ENCODE results near the gene TASP1.

The TASP1 gene

DNA sequence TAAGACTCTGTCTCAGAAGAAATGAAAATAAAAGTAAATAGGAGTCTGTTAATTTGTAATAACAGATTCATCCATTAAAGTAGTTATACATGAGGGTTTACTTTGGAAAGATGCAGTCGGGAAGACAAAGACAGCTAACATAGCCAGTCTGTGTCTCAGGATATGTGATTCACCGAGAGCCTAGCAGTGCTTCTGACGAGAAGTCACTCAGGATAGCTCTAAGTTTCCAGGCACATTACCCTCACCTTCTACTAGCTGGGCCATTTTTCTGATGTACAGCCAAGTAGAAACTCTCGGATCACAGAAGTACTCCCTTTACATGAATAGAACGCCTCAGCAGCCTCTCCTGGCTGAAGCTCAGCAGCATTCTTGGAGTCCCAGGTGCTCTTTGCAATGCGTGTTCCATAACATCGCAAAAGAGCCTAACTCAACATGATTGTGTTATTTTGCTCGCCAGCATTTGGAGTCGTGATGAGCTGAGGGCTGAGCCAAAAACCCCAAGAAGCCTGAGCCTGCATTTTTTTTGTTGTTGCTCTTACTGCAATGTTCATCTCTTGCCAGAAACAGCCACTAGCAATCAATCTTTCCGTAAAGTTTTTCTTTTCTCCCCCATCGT lies 22.4 kb upstream of the TASP1 start:
- TF ChIP-seq, protein P1, sequence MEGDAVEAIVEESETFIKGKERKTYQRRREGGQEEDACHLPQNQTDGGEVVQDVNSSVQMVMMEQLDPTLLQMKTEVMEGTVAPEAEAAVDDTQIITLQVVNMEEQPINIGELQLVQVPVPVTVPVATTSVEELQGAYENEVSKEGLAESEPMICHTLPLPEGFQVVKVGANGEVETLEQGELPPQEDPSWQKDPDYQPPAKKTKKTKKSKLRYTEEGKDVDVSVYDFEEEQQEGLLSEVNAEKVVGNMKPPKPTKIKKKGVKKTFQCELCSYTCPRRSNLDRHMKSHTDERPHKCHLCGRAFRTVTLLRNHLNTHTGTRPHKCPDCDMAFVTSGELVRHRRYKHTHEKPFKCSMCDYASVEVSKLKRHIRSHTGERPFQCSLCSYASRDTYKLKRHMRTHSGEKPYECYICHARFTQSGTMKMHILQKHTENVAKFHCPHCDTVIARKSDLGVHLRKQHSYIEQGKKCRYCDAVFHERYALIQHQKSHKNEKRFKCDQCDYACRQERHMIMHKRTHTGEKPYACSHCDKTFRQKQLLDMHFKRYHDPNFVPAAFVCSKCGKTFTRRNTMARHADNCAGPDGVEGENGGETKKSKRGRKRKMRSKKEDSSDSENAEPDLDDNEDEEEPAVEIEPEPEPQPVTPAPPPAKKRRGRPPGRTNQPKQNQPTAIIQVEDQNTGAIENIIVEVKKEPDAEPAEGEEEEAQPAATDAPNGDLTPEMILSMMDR (IDR thresholded peaks at IDR 0.05): no peak

DNA sequence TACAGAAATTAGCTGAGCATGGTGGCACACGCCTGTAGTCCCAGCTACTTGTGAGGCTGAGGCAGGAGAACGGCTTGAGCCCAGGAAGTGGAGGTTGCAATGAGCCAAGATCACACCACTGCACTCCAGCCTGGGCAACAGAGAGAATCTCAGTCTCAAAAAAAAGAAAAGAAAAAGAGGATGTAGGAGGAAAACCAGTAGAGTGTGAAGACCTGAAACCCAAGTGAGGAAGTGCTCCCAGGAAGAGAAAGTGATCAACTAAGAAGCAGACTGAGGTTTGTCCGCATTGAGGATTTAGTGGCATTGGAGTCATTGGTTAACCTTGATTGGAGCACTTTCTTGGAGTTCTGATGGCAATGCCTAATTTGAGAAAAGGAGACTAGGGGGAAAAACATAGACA lies 20.6 kb upstream of the TASP1 start:
- TF ChIP-seq, protein P1 (IDR thresholded peaks at IDR 0.05): no peak

DNA sequence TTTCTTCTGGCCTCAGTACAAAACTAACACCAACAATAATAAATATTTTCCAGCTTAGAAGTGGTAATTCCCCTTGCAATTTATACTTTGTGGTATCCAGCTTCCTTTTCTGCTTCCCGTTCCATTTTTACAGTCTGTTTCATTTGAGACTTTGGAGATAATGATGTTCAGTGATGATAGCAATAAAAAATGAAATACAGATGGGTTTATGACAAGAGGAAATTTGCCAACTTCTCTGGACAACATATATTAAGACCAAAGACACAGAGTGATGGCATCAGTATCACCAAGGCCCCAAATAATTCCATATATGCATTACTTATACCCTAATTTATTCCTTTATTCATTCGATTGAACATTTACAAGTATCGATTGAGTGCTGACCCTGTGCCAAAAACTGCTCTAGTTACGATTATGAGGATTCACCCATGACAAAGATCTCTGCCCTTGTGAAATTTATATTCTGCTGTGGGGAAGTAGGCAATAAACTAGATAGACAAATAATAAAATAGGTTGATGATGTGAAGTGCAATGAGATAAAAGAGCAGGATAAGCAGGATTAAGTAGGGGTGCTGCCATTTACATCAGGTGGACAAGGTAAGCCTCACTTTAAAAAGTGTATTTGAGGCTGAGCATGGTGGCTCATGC lies 18.1 kb upstream of the TASP1 start:
- TF ChIP-seq, protein P1 (IDR thresholded peaks at IDR 0.05): no peak

DNA sequence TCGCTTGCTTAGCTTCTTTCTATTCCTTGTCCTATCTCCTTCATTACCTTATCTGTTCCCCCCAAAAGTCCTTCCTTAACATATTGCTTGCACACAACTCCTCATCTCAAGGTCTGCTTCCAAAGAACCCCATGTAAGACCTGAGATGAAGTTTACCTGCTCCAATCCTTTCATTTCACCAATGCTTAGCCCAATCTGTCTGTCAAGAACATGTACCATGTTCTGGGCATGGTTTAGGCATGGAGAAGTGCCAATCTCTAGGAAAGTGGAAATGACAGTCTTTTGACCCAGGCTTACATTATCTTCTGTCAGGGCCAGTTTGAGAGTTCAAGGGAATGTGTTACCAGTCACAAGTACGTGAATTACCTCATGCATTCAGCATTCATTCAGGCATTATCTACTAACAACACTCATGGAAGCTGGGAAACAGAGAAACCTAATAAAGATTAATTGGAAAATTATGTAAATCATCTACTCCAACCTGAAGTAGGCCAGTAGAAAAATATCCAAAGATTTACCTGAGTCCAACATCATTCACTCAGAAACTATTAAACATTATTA lies 15.8 kb upstream of the TASP1 start:
- TF ChIP-seq, protein P1 (IDR thresholded peaks at IDR 0.05): no peak

DNA sequence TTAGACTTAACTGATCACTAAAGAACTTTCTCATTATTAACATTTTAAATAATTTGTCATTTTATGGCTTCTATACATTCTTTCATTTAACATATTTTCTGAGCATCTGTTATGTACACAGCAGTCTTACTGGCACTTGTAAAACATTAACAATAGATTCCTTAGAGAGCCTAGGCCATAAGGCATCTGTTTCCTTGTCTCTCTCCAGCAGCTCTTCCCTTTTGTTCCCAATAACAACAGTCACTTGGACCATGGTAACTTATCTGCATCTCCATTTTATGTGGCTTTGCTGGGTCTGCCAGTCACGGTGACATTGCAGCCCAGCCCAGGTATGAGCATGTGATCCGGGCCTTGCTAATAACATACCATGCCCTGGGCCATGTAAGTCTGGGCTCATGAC lies 11.7 kb upstream of the TASP1 start:
- TF ChIP-seq, protein P1 (IDR thresholded peaks at IDR 0.05): no peak

DNA sequence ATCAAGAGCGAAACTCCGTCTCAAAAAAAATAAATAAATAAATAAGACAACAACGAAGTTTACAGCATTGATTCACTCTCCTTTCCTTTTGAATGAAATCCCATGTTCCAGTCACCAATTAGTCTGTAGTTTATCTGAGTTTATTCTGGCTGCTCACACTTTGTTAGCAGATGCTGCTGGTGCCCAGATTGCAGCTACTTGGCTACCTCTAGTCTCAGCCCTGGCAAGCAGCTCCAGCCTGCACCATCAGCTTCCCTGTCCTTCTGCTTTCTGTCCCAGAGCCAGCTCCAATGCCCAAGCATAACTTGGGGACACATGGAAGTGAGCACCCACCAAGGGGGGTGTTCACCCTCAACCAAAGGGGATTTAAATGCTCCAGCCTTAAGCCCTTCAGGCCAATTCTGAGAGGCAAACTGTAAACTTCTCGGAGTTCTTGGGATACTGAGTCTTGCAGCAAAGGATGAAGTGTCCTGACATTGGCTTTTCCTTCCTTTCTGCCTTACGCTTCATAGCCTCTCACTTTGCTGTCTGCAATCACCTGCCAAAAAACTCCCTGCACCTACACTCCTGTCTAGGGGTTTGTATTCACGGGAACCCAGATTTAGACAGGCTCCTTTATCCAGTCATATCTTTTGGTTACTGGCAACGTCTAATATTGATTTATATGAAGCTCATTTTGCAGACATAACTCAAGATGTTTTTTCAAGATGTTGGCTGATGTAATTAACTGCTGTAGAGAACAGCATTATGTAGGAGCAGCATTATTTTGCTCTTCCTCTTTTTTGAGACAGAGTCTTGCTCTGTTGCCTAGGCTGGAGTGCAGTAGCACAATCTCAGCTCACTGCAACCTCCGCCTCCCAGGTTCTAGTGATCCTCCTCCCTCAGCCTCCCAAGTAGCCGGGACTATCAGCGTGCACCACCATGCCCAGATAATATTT lies 9.8 kb upstream of the TASP1 start:
- TF ChIP-seq, protein P1 (IDR thresholded peaks at IDR 0.05): no peak

DNA sequence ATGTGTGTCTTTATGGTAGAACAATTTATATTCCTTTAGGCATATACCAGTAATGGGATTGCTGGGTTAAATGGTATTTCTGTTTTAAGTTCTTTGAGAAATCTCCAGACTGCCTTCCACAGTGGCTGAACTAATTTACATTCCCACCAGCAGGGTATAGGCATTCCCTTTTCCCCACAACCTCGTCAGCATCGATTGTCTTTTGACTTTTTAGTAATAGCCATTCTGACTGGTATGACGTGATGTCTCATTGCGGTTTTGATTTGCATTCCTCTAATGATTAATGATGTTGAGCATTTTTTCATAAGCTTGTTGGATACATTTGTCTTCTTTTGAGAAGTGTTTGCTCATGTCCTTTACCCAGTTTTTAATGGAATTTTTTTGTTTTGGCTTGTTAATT lies 5.3 kb upstream of the TASP1 start:
- TF ChIP-seq, protein P1 (IDR thresholded peaks at IDR 0.05): no peak
